Right cardiac atrium (tissue), 5 donors: ENCODE results near the gene DCAKD. TPM values are rescaled to one million over a fixed set of nuclear protein-coding genes. Genes with fewer than 3 reads are reported as not detected.
A peak's percentile ranks its signal among the peaks of the same experiment; 100 is the strongest.

Experiments
- ATAC-seq, 2 donors: fragments of 200-7000 bp; cut with Tn5 transposase; one replicate each; pipeline versions ENCODE4 v1.8.0 to v1.9.1; 2020; ENCODE audit warnings: moderate library complexity in 2 of 2, mild to moderate bottlenecking in 1 of 2
- DNase-seq, 3 donors: peaks; one replicate each; pipeline ENCODE4 v3.0.0-alpha.2; 2020
- H3K27ac ChIP-seq: one replicate; pipeline ENCODE4 v1.5.1; 2013; ENCODE audit warnings: mild to moderate bottlenecking, low read length, control low read depth, moderate library complexity
- H3K27me3 ChIP-seq: one replicate; pipeline ENCODE4 v1.6.1; 2013; ENCODE audit not compliant: control insufficient read depth, insufficient read depth
- H3K4me1 ChIP-seq: one replicate; pipeline ENCODE4 v1.6.1; 2013; ENCODE audit warnings: low read length; ENCODE audit not compliant: control insufficient read depth, insufficient read depth
- H3K4me3 ChIP-seq: one replicate; pipeline ENCODE4 v1.5.1; 2013; ENCODE audit warnings: low read length, control low read depth
- H3K9me3 ChIP-seq: one replicate; pipeline ENCODE4 v1.6.1; 2013; ENCODE audit warnings: low read length; ENCODE audit not compliant: control insufficient read depth
- WGBS: extraction: QIAGEN DNeasy Blood & Tissue Kit; methylation state at CpG from one replicate; pipeline ENCODE4 v1.1.7; 2013; 5-methylcytosine and 5-hydroxymethylcytosine counted together
- intact Hi-C, 4 donors: fragments of 100-400 bp; cut with DNase I; formaldehyde crosslinking; loops; one replicate each; pipeline versions ENCODE4 v1.11.0 to v1.14.0; 2022 to 2023
- polyA plus RNA-seq: library from polyadenylated mRNA; stranded (reverse); fragments of 200-250 nt; gene quantifications from one replicate; pipeline ENCODE4 v1.2.3, GENCODE V29; 2013
- total RNA-seq, 4 donors: library from RNA; stranded (reverse); fragmentation: NEBNext Ultra II Directional; extraction: Animal tissue kit (Norgen Biotek cat#: 25700); gene quantifications; one replicate each; pipeline ENCODE4 v1.2.1, GENCODE V29; 2021
- donor health status: healthy with polysubstance abuse.
- donor health status: DM: no; HTN: yes; CAD: no.
- donor health status: DM: no; HTN: no; CAD: no.
- donor health status: DM: no; HTN: yes; CAD: no; lungs with severe emphysema.
- donor health status: DM: yes; HTN: yes; CAD: no.

Gene DCAKD
- total and polyA plus RNA-seq, 5 donors = 23.6 to 40.2 (median 36.7) TPM

GRCh38 chr17:44998646-44999045 is 52.8 kb downstream of the DCAKD start:
- Histone ChIP-seq H3K4me3 (no peak overlapping the region), H3K27ac (no peak overlapping the region), H3K4me1 (no peaks in the 10 kb centered on the region), H3K27me3 (no peaks in the 10 kb centered on the region), H3K9me3 (no peaks in the 10 kb centered on the region)
- no peak for DNase-seq
- ATAC-seq = no peak
- intact Hi-C loops = no loop called here

GRCh38 chr17:44997733-44998520 is 53.5 kb downstream of the DCAKD start:
- Histone ChIP-seq H3K27ac (no peak overlapping the region), H3K4me3 (no peak overlapping the region), H3K27me3 (no peaks in the 10 kb centered on the region), H3K9me3 (no peaks in the 10 kb centered on the region), H3K4me1 (no peaks in the 10 kb centered on the region)
- intact Hi-C loops = no loop called here
- ATAC-seq (peak; percentile 53 to 62), DNase-seq (peak in 2 of 3 donors; percentile 73 to 76)
- 41% methylated on average over 7 of the region's 7 CpGs for WGBS

- no peaks in the 10 kb centered on the region for H3K27me3 ChIP-seq
- WGBS = 47% methylated on average over 10 of the region's 10 CpGs
- H3K4me1 ChIP-seq = no peaks in the 10 kb centered on the region
- intact Hi-C loops = no loop called here
- H3K9me3 ChIP-seq = no peaks in the 10 kb centered on the region
- no peak overlapping the region for H3K27ac ChIP-seq
- ATAC-seq (no peak), DNase-seq (no peak)
- H3K4me3 ChIP-seq = no peak overlapping the region
Measured at GRCh38 chr17:44996304-44996703, 55.1 kb downstream of the DCAKD start.

GRCh38 chr17:44995436-44996001 is 55.9 kb downstream of the DCAKD start:
- Histone ChIP-seq H3K4me3 (no peak overlapping the region), H3K9me3 (no peaks in the 10 kb centered on the region), H3K27ac (no peak overlapping the region), H3K27me3 (no peaks in the 10 kb centered on the region), H3K4me1 (no peaks in the 10 kb centered on the region)
- DNase-seq = peak in 1 of 3 donors; percentile 71
- intact Hi-C loops = no loop called here
- ATAC-seq = no peak
- 36% methylated on average over 11 of the region's 11 CpGs for WGBS

- no peak overlapping the region for H3K4me3 ChIP-seq
- no peaks in the 10 kb centered on the region for H3K4me1 ChIP-seq
- no peak overlapping the region for H3K27ac ChIP-seq
- no peaks in the 10 kb centered on the region for H3K9me3 ChIP-seq
- DNase-seq = no peak
- no peaks in the 10 kb centered on the region for H3K27me3 ChIP-seq
- no peak for ATAC-seq
- 87% methylated on average over 5 of the region's 5 CpGs for WGBS
- intact Hi-C loops = no loop called here
Measured at GRCh38 chr17:44992242-44992939, 59.0 kb downstream of the DCAKD start.

GRCh38 chr17:44990994-44991393 is 60.4 kb downstream of the DCAKD start:
- no peak for DNase-seq
- no peaks in the 10 kb centered on the region for H3K9me3 ChIP-seq
- H3K27me3 ChIP-seq = no peaks in the 10 kb centered on the region
- WGBS = 78% methylated on average over 10 of the region's 10 CpGs
- H3K4me1 ChIP-seq = no peaks in the 10 kb centered on the region
- ATAC-seq = no peak
- intact Hi-C loops = no loop called here
- H3K4me3 ChIP-seq = no peak overlapping the region
- H3K27ac ChIP-seq = no peak overlapping the region

GRCh38 chr17:44989552-44990138 is 61.8 kb downstream of the DCAKD start:
- no peaks in the 10 kb centered on the region for H3K4me1 ChIP-seq
- intact Hi-C loops = no loop called here
- WGBS = 90% methylated on average over 17 of the region's 17 CpGs
- H3K9me3 ChIP-seq = no peaks in the 10 kb centered on the region
- H3K4me3 ChIP-seq = no peak overlapping the region
- H3K27ac ChIP-seq = no peak overlapping the region
- DNase-seq (peak in 1 of 3 donors; percentile 27), ATAC-seq (no peak)
- H3K27me3 ChIP-seq = no peaks in the 10 kb centered on the region

- no peak for DNase-seq
- intact Hi-C loops = no loop called here
- no peaks in the 10 kb centered on the region for H3K4me1 ChIP-seq
- ATAC-seq = no peak
- no peaks in the 10 kb centered on the region for H3K9me3 ChIP-seq
- H3K27me3 ChIP-seq = no peaks in the 10 kb centered on the region
- no peak overlapping the region for H3K4me3 ChIP-seq
- 63% methylated on average over 34 of the region's 34 CpGs for WGBS
- no peak overlapping the region for H3K27ac ChIP-seq
Measured at GRCh38 chr17:44988044-44988942, 63.1 kb downstream of the DCAKD start.

- DNase-seq (peak; percentile 37 to 81 (median 80)), ATAC-seq (peak; percentile 78 to 82)
- Histone ChIP-seq H3K27me3 (no peaks in the 10 kb centered on the region), H3K9me3 (no peaks in the 10 kb centered on the region), H3K27ac (peak overlapping the region; percentile 75), H3K4me3 (no peak overlapping the region), H3K4me1 (no peaks in the 10 kb centered on the region)
- intact Hi-C loops = no loop called here
- 67% methylated on average over 4 of the region's 4 CpGs for WGBS
Measured at GRCh38 chr17:44983563-44983962, 67.9 kb downstream of the DCAKD start.

- Histone ChIP-seq H3K4me1 (no peaks in the 10 kb centered on the region), H3K9me3 (no peaks in the 10 kb centered on the region), H3K4me3 (no peak overlapping the region), H3K27me3 (no peaks in the 10 kb centered on the region), H3K27ac (no peak overlapping the region)
- ATAC-seq (no peak), DNase-seq (no peak)
- 96% methylated on average over 3 of the region's 3 CpGs for WGBS
- intact Hi-C loops = no loop called here
Measured at GRCh38 chr17:44982113-44982702, 69.2 kb downstream of the DCAKD start.
